Stimulated activated CD4-positive, alpha-beta T cell treated with anti-CD3 and anti-CD28 coated beads, Interleukin-2, amount 100 ng/mL, for 48 hours (primary cell): ENCODE measurements around the gene ANK3.

Experiments
- DNase-seq, 2 donors: peaks; one replicate each; pipeline ENCODE4 v3.0.0-alpha.2; 2020

The ANK3 gene

GRCh38 chr10:60023155-60023877, 366.4 kb downstream of the ANK3 start:
- DNase-seq = no peak

- no peak for DNase-seq
Measured at GRCh38 chr10:60021361-60021760, 368.3 kb downstream of the ANK3 start.

GRCh38 chr10:60016794-60017193, 372.9 kb downstream of the ANK3 start:
- DNase-seq = no peak

- no peak for DNase-seq
Measured at GRCh38 chr10:60009710-60010383, 379.8 kb downstream of the ANK3 start.

- no peak for DNase-seq
Measured at GRCh38 chr10:60009276-60009675, 380.4 kb downstream of the ANK3 start.

GRCh38 chr10:60008816-60009215, 380.9 kb downstream of the ANK3 start:
- DNase-seq = no peak

GRCh38 chr10:60006062-60006461, 383.6 kb downstream of the ANK3 start:
- DNase-seq = no peak

GRCh38 chr10:60003651-60004523, 385.8 kb downstream of the ANK3 start:
- no peak for DNase-seq

GRCh38 chr10:60000747-60001146, 388.9 kb downstream of the ANK3 start:
- no peak for DNase-seq

GRCh38 chr10:59997827-59998525, 391.7 kb downstream of the ANK3 start:
- no peak for DNase-seq

GRCh38 chr10:59995862-59996261, 393.8 kb downstream of the ANK3 start:
- no peak for DNase-seq

GRCh38 chr10:59993931-59994330, 395.7 kb downstream of the ANK3 start:
- no peak for DNase-seq

GRCh38 chr10:59991661-59992060, 398.0 kb downstream of the ANK3 start:
- DNase-seq = no peak

GRCh38 chr10:59991117-59991516, 398.6 kb downstream of the ANK3 start:
- no peak for DNase-seq

GRCh38 chr10:59985639-59986038, 404.0 kb downstream of the ANK3 start:
- DNase-seq = no peak

- no peak for DNase-seq
Measured at GRCh38 chr10:59984415-59984814, 405.3 kb downstream of the ANK3 start.

GRCh38 chr10:59980356-59980755, 409.3 kb downstream of the ANK3 start:
- no peak for DNase-seq

GRCh38 chr10:59977486-59977885, 412.2 kb downstream of the ANK3 start:
- no peak for DNase-seq

GRCh38 chr10:59976909-59977308, 412.8 kb downstream of the ANK3 start:
- DNase-seq = no peak
